ENCODE results near the gene SMC4. TPM values are rescaled to one million over a fixed set of nuclear protein-coding genes. Genes with fewer than 3 reads are reported as not detected.

SMC4 gene
- total RNA-seq, 1 experiment from 2014 or later: 144 TPM

- TF ChIP-seq AFF4 (CRISPR knock-in tag; IDR thresholded peaks at IDR 0.05; ENCODE audit: borderline replicate concordance) (no peak), MYBL2 (CRISPR knock-in tag; IDR thresholded peaks at IDR 0.05) (no peak), SP1 (CRISPR knock-in tag; conservative IDR thresholded peaks at IDR 0.05) (no peak), SMAD4 (CRISPR knock-in tag; IDR thresholded peaks at IDR 0.05) (no peak), ZNF317 (CRISPR knock-in tag; IDR thresholded peaks at IDR 0.05; ENCODE audit: borderline replicate concordance, low read depth) (no peak), CREB1 (CRISPR knock-in tag; IDR thresholded peaks at IDR 0.05) (no peak), ERG (CRISPR knock-in tag; IDR thresholded peaks at IDR 0.05) (no peak), GABPB1 (CRISPR knock-in tag; IDR thresholded peaks at IDR 0.05) (no peak), JUN (CRISPR knock-in tag; IDR thresholded peaks at IDR 0.05) (no peak), HMGA2 (CRISPR knock-in tag; IDR thresholded peaks at IDR 0.05) (no peak)
- TF ChIP-seq, protein P1, sequence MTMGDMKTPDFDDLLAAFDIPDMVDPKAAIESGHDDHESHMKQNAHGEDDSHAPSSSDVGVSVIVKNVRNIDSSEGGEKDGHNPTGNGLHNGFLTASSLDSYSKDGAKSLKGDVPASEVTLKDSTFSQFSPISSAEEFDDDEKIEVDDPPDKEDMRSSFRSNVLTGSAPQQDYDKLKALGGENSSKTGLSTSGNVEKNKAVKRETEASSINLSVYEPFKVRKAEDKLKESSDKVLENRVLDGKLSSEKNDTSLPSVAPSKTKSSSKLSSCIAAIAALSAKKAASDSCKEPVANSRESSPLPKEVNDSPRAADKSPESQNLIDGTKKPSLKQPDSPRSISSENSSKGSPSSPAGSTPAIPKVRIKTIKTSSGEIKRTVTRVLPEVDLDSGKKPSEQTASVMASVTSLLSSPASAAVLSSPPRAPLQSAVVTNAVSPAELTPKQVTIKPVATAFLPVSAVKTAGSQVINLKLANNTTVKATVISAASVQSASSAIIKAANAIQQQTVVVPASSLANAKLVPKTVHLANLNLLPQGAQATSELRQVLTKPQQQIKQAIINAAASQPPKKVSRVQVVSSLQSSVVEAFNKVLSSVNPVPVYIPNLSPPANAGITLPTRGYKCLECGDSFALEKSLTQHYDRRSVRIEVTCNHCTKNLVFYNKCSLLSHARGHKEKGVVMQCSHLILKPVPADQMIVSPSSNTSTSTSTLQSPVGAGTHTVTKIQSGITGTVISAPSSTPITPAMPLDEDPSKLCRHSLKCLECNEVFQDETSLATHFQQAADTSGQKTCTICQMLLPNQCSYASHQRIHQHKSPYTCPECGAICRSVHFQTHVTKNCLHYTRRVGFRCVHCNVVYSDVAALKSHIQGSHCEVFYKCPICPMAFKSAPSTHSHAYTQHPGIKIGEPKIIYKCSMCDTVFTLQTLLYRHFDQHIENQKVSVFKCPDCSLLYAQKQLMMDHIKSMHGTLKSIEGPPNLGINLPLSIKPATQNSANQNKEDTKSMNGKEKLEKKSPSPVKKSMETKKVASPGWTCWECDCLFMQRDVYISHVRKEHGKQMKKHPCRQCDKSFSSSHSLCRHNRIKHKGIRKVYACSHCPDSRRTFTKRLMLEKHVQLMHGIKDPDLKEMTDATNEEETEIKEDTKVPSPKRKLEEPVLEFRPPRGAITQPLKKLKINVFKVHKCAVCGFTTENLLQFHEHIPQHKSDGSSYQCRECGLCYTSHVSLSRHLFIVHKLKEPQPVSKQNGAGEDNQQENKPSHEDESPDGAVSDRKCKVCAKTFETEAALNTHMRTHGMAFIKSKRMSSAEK (CRISPR knock-in tag; IDR thresholded peaks at IDR 0.05; ENCODE audit: borderline replicate concordance): no peak
- TF ChIP-seq, protein P2, sequence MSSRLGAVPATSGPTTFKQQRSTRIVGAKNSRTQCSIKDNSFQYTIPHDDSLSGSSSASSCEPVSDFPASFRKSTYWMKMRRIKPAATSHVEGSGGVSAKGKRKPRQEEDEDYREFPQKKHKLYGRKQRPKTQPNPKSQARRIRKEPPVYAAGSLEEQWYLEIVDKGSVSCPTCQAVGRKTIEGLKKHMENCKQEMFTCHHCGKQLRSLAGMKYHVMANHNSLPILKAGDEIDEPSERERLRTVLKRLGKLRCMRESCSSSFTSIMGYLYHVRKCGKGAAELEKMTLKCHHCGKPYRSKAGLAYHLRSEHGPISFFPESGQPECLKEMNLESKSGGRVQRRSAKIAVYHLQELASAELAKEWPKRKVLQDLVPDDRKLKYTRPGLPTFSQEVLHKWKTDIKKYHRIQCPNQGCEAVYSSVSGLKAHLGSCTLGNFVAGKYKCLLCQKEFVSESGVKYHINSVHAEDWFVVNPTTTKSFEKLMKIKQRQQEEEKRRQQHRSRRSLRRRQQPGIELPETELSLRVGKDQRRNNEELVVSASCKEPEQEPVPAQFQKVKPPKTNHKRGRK (CRISPR knock-in tag; IDR thresholded peaks at IDR 0.05; ENCODE audit: borderline replicate concordance): no peak
- TF ChIP-seq, protein P3, sequence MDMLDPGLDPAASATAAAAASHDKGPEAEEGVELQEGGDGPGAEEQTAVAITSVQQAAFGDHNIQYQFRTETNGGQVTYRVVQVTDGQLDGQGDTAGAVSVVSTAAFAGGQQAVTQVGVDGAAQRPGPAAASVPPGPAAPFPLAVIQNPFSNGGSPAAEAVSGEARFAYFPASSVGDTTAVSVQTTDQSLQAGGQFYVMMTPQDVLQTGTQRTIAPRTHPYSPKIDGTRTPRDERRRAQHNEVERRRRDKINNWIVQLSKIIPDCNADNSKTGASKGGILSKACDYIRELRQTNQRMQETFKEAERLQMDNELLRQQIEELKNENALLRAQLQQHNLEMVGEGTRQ (CRISPR knock-in tag; IDR thresholded peaks at IDR 0.05): no peak
- TF ChIP-seq, protein P4, sequence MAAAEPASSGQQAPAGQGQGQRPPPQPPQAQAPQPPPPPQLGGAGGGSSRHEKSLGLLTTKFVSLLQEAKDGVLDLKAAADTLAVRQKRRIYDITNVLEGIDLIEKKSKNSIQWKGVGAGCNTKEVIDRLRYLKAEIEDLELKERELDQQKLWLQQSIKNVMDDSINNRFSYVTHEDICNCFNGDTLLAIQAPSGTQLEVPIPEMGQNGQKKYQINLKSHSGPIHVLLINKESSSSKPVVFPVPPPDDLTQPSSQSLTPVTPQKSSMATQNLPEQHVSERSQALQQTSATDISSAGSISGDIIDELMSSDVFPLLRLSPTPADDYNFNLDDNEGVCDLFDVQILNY (CRISPR knock-in tag; IDR thresholded peaks at IDR 0.05): no peak
These were observed 30.6 kb upstream of the SMC4 start (continued) for GRCh38 chr3:160368804-160369203.

GRCh38 chr3:160369784-160370183 lies 29.7 kb upstream of the SMC4 start:
- H3K4me3 Mint-ChIP-seq: no peak overlapping the region
- H3K27me3 Mint-ChIP-seq (ENCODE audit: low read depth): no peaks in the 10 kb centered on the region
- POLR2A ChIA-PET: no interaction called here
- H3K4me1 Mint-ChIP-seq: no peaks in the 10 kb centered on the region
- DNase-seq (ENCODE audit: low spot score) (no peak), ATAC-seq (no peak)
- peaks cover 9% of the 10 kb centered on the region for H3K9me3 Mint-ChIP-seq
- CTCF ChIA-PET: no interaction called here
- no peak overlapping the region for H3K27ac Mint-ChIP-seq
- peaks cover 13% of the 10 kb centered on the region for H3K36me3 Mint-ChIP-seq
- TF ChIP-seq, protein P5, sequence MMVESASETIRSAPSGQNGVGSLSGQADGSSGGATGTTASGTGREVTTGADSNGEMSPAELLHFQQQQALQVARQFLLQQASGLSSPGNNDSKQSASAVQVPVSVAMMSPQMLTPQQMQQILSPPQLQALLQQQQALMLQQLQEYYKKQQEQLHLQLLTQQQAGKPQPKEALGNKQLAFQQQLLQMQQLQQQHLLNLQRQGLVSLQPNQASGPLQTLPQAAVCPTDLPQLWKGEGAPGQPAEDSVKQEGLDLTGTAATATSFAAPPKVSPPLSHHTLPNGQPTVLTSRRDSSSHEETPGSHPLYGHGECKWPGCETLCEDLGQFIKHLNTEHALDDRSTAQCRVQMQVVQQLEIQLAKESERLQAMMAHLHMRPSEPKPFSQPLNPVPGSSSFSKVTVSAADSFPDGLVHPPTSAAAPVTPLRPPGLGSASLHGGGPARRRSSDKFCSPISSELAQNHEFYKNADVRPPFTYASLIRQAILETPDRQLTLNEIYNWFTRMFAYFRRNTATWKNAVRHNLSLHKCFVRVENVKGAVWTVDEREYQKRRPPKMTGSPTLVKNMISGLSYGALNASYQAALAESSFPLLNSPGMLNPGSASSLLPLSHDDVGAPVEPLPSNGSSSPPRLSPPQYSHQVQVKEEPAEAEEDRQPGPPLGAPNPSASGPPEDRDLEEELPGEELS (CRISPR knock-in tag; IDR thresholded peaks at IDR 0.05): no peak
- TF ChIP-seq ETV6 (CRISPR knock-in tag; IDR thresholded peaks at IDR 0.05) (no peak), SOX15 (CRISPR knock-in tag; IDR thresholded peaks at IDR 0.05) (no peak), CDX4 (CRISPR knock-in tag; IDR thresholded peaks at IDR 0.05; ENCODE audit: borderline replicate concordance) (no peak), CBFB (CRISPR knock-in tag; IDR thresholded peaks at IDR 0.05; ENCODE audit: low read depth) (no peak), JUN (CRISPR knock-in tag; IDR thresholded peaks at IDR 0.05) (no peak), RELA (CRISPR knock-in tag; IDR thresholded peaks at IDR 0.05; ENCODE audit: borderline replicate concordance) (no peak)
